GM12864 (cell line): ENCODE results near the gene BIVM.

Experiments used
- DNase-seq: peaks from one replicate; pipeline ENCODE4 v3.0.0-alpha.2; 2011; ENCODE audit warnings: low read depth
- H3K4me3 ChIP-seq: 2 replicates; pipeline ENCODE4 v1.5.1; 2011; ENCODE audit warnings: mild to moderate bottlenecking, low read depth, low read length, control low read depth
- CTCF ChIP-seq: IDR thresholded peaks from 2 replicates; pipeline ENCODE4 v1.5.1; 2011; ENCODE audit warnings: low read depth, mild to moderate bottlenecking, moderate library complexity, low read length, control low read depth, inconsistent platforms; ENCODE audit errors: missing control alignments

BIVM gene

GRCh38 chr13:102798581-102799425 lies at the start of gene BIVM, which contains the start of gene POGLUT2:
Gene BIVM, plus strand, starts transcription at chr13:102799119. Its CDS starts 8,149 bp downstream, at chr13:102807268.
Gene POGLUT2, minus strand, starts transcription at chr13:102798976. Its CDS starts 306 bp downstream, at chr13:102798670.
- no peak for TF ChIP-seq CTCF
- H3K4me3 ChIP-seq = peak within 1 kb of the TSS; percentile 96
- DNase-seq = peak; percentile 61

GRCh38 chr13:102751886-102752285 lies 47.0 kb upstream of the BIVM start:
- no peak for TF ChIP-seq CTCF
- DNase-seq = no peak
- H3K4me3 ChIP-seq = no peak overlapping the region

GRCh38 chr13:102757006-102757405 lies 41.9 kb upstream of the BIVM start:
- no peak for DNase-seq
- no peak for TF ChIP-seq CTCF
- no peak overlapping the region for H3K4me3 ChIP-seq

GRCh38 chr13:102758842-102759241 lies 40.1 kb upstream of the BIVM start:
- DNase-seq = no peak
- no peak for TF ChIP-seq CTCF

GRCh38 chr13:102761071-102761470 lies 37.8 kb upstream of the BIVM start:
- TF ChIP-seq CTCF = no peak
- DNase-seq = no peak
- no peak overlapping the region for H3K4me3 ChIP-seq

More at GRCh38 chr13:102758842-102759241, 40.1 kb upstream of the BIVM start:
- H3K4me3 ChIP-seq = no peak overlapping the region

- no peak overlapping the region for H3K4me3 ChIP-seq
- no peak for DNase-seq
- no peak for TF ChIP-seq CTCF
Observed at GRCh38 chr13:102763741-102764140, 35.2 kb upstream of the BIVM start.
